Superior temporal gyrus (tissue), 1 donor: ENCODE data around the gene TFDP1.
"Not testable (repeated sequence)": the region's sequence is repeated elsewhere in the genome, so short reads cannot be mapped to it uniquely, and the experiment has no call there.

ENCODE experiments used
- DNase-seq: peaks from one replicate; pipeline ENCODE4 v3.0.0-alpha.2; 2016; ENCODE audit errors: extremely low spot score

Gene TFDP1

DNA sequence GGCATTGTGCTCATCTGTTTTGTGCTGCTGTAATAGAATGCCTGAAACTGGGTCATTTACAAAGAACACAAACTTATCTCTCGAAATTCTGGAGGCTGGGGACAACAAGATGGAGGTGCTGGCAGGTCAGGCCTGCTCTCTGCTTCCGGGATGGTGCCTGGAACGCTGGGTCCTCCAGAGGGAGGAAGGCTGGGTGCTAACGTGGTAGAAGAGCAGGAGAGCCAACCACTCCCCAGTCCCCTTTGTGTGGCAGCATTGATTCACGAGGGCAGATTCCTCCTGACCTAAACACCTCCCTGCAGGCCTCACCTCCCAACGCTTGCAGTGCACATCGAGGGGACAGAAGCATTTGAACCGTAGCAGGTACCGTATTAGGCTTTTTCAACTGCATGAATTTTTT, 34.1 kb upstream of the TFDP1 start:
- no peak for DNase-seq

DNA sequence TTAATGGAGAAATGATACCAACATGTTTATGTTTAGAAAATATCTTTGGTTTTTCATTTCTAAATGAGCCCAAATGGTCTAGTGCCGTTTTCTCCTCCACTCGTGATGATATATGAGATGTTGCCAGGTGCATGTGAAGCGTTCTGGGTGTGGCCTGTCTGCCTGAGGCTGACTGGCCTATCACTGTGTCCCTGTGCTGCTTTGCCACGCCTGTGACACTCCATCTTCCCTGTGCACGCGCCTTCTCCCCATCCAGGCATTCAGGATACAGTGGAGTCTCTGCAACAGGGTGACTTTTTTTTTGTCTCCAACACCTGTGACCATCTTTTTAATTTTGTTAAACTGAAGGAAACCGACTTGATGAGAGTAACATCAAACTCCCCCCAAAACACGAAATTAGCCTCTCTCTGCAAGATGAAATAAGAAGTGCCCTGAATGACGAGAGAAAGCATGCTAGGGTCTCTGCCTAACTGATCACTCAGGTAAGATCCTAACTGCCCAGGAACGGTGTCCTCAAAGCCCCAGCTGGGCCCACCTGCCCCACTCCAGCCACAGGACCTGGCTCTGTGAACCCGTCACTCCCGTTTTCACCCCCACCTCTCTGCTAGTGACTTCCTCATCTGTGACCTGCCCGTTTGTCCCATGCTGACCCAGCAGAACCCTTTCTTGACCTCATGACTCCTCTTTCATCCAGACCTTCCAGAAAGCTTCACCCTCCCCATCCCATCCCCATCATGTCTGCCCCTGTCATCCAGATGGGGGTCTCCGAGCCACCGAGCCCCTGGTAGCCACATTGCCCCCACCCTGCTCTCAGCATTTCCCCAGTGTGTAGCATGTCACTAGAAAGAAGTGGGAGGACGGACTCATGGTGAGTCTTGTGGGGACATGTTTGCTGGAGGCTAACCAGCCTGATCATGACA, 33.2 kb upstream of the TFDP1 start:
- DNase-seq = no peak

DNA sequence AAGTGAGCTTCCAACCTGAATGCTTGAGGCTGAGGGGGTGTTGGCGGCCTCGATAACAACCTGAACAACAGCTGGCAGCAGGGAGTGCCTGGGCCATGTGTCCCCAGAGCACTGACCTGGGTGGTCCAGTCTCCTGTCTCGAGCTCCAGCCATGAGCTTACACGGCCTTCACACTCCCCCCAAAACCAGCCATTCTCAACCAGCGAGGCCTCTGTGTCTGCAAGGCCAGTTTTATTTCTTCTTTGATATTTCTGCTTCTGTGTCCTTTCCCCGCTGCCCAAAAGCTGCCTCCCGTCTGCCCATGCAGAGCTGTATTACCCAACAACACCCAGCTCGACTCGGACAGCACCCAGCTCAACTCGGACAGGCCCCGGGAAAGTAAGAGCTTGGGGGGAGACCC, 32.5 kb upstream of the TFDP1 start:
- no peak for DNase-seq

DNA sequence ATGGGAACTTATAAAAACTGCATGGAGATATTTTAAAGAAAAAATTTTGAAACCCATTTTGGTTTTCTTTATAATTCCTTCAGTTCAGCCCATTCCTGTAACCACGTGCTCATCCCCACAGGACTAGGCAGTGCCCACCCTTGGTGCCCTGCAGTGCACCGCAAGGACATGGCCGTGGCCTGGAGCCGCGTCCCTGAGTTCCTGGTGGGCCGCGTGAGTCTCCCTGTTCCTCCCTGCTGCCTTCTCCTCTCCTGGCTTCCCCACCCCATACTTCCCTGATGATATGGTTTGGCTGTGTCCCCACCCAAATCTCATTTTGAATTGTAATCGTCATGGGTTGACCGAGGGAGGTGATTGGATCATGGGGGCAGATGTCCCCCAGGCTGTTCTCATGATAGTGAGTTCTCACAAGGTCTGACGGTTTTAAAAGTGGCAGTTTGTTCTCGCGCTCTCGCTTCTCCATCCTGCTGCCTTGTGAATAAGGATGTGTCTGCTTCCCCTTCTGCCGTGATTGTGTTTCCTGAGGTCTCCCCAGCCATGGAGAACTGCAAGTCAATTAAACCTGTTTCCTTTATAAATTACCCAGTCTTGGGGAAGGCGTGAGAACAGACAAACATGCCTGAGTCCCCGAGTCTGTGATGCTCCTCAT, 31.6 kb upstream of the TFDP1 start:
- no peak for DNase-seq

DNA sequence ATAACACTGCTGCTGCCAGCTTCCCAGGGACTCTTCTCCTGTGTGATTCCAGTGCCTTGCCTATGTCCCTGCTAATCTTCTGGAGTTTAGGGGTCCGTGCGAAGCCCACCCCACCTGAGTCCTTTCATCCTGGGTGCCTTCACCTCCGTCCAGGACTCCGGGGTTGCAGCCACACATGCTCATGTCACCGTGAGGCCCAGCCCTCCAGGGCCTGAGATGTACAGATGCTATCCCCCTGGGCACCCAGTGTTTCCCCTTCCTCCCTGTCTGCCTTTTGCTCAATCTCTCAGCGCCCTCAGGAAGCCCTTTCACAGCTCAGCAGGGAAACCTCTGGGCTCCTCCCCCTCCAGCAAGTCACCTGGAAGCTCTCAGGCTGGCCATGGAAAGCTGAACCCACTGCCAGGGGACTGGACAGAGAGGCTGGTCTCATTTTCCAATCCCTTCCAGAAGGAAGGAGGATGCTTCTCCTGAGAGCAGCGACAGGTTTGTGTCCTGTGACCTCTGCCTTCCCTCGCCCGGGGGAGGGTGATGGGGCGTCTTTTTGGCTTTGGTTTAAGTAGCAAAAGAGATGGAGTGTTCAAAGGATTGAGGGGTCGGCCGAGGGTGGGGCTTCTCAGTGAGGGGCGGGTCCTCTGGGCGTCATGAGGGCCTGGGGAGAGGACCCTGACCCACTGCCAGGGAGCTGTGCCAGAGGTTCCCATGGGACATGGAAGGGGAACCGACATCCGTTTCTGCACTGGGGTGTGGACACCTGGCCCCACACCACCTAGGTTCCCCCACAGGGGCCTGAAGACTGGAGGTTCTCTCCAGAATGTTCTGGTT, 30.8 kb upstream of the TFDP1 start:
- DNase-seq = no peak

DNA sequence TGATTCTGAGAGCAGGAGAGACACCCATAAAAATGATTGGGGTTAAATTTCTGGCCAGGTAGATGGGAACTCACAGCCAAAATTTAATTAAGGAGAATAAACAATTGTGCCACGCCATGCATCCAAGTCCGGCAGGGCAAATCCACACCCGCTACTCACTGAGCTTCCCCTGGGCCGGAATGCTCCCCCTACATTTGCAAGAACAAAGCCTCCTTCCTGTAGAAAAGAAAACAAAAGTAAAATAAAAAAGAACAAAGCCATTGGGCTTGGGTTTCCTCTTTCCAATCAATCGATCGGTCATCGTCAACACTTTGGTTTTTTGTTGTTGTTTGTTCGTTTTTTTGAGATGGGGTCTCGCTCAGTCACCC, 30.2 kb upstream of the TFDP1 start:
- DNase-seq = no peak

DNA sequence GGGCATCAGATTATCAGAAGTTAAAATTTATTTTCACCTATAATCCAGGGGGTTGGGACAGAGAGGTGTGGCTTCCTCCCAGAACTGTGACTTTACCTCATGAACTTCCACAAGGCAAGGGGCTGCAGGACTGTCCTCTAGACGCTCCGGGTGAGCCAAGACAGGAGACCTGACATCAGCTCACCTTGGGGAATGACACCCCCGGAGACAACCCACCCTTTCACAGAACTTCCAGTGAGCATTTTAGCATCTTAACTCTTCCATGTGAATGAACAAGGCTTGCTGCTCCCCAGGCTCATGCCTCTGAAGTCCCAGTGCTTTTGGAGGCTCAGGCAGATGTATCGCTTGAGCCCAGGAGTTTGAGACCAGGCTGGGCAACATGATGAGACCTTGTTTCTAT, 29.4 kb upstream of the TFDP1 start:
- no peak for DNase-seq

DNA sequence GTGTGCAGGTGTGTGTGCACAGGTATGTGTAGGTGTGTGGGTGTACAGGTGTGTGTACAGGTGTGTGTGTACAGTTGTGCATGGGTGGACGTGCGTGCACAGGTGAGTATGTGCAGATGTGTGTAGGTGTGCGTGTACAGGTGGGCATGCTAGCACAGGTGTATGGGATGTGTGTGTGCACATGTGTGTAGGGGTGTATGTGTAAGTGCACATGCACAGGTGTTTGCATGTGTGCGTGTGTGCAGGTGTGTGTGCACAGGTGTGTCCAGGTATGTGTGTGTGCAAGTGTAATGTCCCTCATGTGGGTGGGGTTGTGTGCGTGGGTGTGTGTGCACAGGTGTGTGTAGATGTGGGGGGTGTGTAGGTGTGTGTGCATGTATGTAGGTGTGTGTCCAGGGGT, 27.5 kb upstream of the TFDP1 start:
- no peak for DNase-seq

DNA sequence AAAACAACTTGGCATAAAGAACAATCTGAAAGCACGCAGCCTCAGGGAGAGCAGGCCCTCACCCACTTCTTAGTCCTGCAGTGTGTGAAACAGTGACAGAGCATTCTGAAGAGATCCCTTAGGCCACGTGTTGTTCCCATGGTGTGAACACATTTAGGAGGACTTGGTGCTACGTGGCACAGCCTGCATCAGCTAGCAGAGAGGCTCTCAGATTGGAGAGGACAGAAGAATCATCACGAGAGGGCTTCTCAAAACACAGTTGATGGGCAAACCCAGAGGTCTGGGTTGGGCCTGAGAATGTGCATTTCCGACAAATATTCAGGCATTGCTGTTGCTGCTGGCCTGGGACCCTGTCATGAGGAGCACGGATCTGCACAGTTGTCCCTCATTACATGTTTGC, 26.1 kb upstream of the TFDP1 start:
- no peak for DNase-seq

DNA sequence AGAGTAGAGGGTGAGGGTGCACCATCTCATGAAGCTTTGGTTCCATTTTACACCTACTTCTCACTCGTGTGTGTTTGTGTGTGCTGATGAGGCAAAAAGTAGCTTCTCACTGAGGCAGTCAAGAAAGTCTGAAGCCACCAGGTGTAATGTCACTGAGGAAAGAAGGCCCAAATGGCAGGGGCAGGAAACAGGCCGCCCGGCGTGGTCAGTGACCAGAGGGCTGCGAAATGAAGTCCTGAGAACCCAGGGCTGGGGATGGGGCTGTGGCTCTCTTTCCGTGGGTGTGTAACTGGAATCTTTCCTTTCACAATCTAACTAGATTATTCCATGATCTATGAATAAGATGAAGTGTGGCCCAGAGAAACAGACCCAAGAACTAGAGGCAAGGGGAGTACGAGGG, 25.5 kb upstream of the TFDP1 start:
- no peak for DNase-seq

DNA sequence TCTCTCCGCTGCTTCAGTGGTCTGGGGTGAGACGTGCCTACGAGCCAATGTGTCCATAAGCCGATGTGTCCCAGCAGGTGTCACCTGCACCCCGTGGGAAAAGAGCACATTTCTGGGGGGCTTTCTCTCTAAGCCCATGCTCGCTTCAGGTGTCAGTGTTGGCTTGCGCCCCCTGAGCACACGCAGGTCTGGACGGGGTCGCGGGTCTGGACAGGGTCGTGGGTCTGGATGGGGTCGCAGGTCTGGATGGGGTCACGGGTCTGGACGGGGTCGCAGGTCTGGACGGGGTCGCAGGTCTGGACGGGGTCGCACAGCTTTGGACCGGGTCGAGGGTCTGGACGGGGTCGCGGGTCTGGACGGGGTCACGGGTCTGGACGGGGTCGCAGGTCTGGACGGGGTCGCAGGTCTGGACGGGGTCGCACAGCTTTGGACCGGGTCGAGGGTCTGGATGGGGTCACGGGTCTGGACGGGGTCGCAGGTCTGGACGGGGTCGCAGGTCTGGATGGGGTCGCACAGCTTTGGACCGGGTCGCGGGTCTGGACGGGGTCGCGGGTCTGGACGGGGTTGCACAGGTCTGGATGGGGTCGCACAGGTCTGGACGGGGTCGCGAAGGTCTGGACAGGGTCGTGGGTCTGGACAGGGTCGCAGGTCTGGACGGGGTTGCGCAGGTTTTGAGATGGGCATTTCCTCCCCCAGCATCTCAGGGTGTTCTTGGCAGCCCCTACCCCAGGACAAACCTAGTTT, 24.5 kb upstream of the TFDP1 start:
- DNase-seq = no peak

DNA sequence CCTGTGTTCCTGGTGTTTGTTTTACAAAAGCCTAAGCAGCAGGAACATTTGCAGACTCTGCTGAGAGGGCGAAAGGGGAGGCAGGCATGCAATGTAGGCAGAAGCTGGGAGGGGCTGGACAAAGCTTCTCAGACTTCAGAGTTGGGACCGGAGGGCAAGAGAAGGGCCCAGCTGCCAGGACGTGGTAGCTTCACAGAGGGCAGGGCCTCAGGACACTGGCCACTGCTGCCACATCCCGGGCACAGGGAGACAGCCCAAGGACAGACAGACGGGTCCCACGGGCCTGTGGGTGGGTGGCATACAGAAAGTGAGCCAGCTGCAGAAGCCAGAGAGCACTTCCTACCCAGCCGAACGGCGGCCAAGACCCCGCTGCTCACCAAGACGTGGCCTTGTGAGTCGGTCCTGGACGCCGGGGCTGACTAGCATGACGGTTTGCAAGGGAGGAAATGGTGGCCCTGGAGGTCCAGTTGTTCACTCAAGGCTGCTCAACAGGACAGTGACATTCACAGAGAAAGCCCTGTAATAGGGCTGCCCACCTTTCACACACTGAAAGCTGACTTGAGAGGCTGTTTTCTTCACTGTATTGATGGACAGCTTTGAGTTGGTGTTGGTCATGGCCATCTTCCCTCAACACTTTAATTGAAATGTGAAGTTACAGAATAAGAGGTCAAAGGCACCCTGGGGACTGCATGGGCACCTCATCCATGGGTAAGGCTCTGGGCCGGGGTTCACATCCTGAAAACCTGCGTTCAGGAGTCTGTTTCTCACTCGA, 23.7 kb upstream of the TFDP1 start:
- DNase-seq = no peak

DNA sequence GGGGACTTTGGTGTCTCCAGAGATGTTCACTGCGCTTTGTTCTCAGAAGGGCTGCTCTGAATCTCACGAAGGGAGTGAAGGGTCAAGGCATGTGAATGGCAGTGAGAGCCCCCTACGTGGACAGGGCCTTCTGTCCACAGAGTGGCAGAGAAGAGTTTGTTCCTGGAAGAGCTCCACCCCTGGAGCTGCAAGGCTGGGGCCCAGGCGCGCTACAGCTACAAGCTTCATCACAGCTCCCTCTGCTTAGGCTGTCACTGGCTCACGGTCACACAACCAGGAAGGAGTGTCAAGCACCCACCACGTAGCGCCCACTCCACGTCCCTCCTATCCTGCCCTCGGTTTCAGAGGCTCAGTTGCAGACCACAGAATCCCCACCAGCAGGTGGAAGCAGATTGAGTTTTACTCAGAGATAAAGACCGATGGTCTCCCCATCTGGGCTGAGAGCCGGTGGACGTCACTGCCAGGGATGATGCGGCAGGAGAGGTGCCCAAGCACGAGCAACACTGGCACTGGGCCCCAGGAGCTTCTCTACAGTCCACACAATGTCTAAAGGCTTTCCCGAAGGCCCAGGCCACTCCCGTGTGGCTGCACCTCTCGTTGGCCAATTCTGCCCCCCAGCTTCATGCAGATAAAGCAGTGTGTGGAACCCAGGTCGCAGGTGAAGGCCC, 23.0 kb upstream of the TFDP1 start:
- no peak for DNase-seq

DNA sequence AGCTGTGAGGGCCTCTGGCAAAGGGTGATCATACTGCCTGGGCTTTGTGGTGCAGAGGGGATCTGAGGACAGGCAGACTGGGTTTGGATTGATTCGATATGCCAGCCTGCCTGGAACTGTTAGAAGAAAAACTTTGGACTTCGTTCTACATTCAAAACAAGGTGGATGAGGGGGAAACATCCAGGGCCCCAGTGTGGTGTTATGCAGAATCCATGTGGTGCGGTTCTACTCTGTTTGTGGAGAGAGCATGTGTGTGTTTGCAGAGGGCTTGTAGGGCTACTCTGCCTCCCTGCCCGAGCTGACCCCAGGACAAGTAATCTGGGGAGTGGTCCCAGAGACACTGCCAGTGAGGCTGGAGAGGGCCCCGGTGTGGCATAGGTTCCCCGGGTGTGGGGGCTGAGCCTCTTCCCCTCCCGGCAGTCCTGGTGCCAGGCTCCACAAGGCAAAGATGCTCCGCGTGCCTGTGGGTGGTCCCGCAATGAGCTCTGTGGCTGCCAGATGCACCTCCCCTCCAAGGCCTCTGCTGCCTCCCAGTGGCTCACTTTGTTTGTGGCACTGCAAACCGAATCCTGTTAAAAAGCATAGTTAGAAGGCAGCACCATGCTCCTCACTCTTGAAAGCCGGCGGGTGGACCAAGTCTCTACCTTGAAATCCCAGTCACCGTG, 22.3 kb upstream of the TFDP1 start:
- peak; percentile 73 for DNase-seq

DNA sequence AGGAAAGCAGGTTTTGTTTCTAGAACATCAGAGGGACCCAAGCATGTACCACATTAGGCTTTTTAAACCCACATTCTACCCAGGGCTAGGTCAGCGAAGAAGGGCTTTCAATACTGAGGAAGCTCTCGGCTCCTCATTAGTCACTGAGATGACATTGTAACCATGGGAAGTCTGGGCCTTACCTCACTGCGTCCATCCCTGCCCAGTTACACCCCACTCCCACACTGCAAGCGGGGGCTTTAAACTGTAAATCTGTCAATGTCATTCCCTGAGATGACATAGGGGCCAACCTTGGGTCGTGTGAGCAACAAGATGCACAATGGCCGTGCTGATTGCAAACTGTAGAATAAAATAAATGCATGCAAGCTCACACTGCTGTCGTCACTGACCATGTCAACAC, 21.7 kb upstream of the TFDP1 start:
- no peak for DNase-seq

DNA sequence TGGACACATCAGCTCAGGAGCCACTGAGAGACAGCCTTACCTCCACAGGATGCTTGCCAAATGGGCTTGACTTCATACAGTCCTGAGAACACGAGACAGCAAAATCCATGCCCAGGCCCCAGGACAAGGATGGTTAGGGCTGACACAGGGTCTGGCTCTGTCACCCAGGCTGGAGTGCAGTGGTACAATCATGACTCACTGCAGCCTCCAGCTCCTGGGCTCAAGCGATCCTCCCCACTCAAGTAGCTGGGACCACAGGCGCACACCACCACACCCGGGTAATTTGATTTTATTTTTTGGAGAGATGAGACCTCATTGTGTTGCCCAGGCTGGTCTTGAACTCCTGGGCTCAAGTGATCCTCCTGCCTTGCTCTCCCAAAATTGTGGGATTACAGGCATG, 21.0 kb upstream of the TFDP1 start:
- not testable (repeated sequence) for DNase-seq

DNA sequence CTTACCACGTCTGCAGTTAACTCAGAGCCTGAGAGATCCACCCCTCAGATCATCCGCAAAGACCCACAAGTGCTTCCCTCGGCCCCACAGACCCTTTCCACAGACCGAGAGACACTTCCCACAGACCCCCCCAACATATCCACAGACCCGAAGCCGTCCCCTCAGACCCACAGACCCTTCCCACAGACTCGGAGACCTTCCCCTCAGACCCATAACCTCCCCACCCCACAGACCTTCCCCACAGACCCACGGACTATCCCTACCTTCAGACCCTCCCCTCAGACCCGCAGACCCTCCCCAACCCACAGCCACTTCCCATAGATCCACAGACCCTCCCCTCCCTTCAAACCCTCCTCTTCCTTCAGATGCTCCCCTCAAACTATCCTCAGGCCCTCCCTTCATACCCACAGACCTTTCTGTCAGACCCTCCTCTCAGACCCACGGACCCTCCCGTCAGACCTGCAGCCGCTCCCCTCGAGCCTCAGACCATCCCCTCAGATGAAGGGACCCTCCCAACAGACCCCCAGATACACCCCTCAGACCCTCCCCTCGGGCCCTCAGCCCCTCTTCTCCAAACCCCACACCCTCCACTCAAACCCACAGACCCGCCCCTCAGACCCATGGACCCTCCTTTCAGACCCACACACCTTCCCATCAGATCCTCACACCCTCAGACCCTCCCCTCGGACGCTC, 20.1 kb upstream of the TFDP1 start:
- no peak for DNase-seq

DNA sequence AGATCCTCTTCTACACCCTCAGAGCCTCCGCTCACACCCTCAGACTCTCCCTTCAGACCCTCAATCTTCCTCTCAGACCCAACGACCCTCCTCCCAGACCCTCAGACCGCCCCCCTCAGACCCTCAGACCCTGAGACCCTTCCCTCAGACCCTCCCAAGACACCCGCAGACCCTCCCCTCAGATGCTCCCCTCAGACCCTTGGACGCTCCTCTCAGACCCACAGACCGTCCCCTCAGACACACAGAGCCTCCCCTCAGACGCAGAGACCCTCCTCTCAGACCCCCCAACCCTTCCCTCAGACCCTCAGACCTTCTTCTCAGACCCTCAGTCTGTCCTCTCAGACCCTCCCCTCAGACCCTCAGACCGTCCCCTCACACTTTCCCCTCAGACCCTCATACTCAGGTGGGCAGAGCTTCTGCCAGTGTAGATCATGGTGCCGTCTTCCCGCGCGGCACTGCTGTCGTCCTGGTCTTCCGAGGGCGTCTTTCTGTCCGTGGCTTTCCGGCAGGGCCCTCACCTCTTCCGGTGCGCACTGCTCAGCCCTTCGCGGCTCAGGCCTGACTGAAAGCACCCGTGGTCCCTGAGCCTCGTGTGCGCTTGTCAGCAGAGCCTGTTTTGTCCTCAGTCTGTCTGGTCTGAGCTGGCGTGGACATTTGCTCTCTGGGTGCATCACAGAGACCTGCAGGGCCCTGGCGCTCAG, 18.9 kb upstream of the TFDP1 start:
- DNase-seq = no peak

DNA sequence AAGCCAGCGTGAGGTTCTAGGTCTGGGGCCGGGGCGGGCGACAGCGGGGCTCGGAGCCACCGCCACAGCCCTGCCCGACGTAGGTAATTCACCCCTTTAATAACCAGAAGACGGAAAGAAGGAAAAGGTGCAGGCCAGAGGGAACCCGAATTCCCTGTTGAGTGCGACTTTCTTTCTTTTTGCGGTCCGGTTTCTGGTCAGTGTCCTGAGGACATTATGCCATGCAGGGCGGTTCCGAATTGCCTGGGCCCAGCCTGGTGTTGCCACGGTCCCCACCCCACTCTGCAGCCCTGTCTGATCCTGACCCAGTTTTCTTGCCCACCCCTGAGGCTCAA, 18.4 kb upstream of the TFDP1 start:
- DNase-seq = no peak
